ENCODE results near the gene AEBP1. TPM values are rescaled to one million over a fixed set of nuclear protein-coding genes. Genes with fewer than 3 reads are reported as not detected.

AEBP1 gene
- total RNA-seq, 1 donor from 2014 or later = 94.3 TPM

DNA sequence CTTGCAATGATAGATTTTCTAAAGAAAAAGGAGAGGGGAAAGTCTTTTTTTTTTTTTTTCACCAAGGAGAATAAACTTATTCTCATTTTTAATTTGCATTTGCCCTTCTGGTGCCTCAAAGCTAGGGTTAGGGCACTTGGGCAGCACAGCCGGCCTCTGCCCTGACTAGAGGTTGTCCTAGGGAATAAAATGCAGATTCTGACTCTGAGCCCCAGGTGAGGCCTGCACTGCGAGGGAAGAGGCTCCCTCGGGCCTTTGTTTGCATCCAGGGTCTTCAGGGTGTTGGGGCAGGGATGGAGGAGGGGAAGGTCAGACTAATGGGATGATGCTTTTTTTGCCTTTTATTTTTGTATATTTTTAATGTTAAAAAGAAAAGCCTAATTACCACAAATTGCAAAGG lies 29.1 kb downstream of the AEBP1 start:
- no peaks in the 10 kb centered on the region for H3K9me3 Mint-ChIP-seq
- H3K4me3 Mint-ChIP-seq = no peak overlapping the region
- no peak overlapping the region for H3K27ac Mint-ChIP-seq
- TF ChIP-seq, protein P1, sequence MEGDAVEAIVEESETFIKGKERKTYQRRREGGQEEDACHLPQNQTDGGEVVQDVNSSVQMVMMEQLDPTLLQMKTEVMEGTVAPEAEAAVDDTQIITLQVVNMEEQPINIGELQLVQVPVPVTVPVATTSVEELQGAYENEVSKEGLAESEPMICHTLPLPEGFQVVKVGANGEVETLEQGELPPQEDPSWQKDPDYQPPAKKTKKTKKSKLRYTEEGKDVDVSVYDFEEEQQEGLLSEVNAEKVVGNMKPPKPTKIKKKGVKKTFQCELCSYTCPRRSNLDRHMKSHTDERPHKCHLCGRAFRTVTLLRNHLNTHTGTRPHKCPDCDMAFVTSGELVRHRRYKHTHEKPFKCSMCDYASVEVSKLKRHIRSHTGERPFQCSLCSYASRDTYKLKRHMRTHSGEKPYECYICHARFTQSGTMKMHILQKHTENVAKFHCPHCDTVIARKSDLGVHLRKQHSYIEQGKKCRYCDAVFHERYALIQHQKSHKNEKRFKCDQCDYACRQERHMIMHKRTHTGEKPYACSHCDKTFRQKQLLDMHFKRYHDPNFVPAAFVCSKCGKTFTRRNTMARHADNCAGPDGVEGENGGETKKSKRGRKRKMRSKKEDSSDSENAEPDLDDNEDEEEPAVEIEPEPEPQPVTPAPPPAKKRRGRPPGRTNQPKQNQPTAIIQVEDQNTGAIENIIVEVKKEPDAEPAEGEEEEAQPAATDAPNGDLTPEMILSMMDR (IDR thresholded peaks at IDR 0.05; ENCODE audit: unreplicated experiment) = no peak
- no peaks in the 10 kb centered on the region for H3K36me3 Mint-ChIP-seq
- H3K4me1 Mint-ChIP-seq = peaks cover 17% of the 10 kb centered on the region
- H3K27me3 Mint-ChIP-seq (ENCODE audit: low read depth) = no peaks in the 10 kb centered on the region
- DNase-seq (ENCODE audit: low spot score in 2 of 2, unreplicated experiment in 2 of 2) = no peak

GRCh38 chr7:44134943-44135628 lies 30.9 kb downstream of the AEBP1 start:
- Mint-ChIP-seq H3K4me1 (peaks cover 17% of the 10 kb centered on the region), H3K27ac (no peak overlapping the region), H3K36me3 (no peaks in the 10 kb centered on the region), H3K4me3 (no peak overlapping the region), H3K9me3 (no peaks in the 10 kb centered on the region), H3K27me3 (ENCODE audit: low read depth) (no peaks in the 10 kb centered on the region)
- no peak for DNase-seq (ENCODE audit: low spot score in 2 of 2, unreplicated experiment in 2 of 2)
- TF ChIP-seq, protein P1 (IDR thresholded peaks at IDR 0.05; ENCODE audit: unreplicated experiment) = no peak

DNA sequence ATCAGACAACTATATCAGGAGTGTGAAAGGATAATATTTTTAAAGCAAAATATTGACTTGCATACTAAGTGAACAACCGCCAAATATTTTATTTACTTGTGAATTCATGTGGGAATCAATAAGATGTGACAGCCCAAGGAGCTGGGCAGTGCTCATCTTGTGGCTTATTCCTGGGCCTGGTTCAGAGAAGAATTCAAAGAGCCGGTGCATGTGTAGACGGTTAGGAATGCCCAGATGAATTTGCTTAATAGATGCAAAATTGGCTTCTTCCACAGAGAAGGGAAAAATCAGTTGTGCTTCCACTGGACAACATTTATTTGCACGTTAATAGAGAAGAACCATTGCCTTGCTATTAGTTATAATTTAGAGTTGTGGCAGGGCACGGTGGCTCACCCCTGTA lies 32.6 kb downstream of the AEBP1 start:
- Mint-ChIP-seq H3K9me3 (no peaks in the 10 kb centered on the region), H3K4me3 (no peak overlapping the region), H3K4me1 (peaks cover 17% of the 10 kb centered on the region), H3K36me3 (no peaks in the 10 kb centered on the region), H3K27ac (no peak overlapping the region), H3K27me3 (ENCODE audit: low read depth) (no peaks in the 10 kb centered on the region)
- DNase-seq (ENCODE audit: low spot score in 2 of 2, unreplicated experiment in 2 of 2) = no peak
- TF ChIP-seq, protein P1 (IDR thresholded peaks at IDR 0.05; ENCODE audit: unreplicated experiment) = no peak

DNA sequence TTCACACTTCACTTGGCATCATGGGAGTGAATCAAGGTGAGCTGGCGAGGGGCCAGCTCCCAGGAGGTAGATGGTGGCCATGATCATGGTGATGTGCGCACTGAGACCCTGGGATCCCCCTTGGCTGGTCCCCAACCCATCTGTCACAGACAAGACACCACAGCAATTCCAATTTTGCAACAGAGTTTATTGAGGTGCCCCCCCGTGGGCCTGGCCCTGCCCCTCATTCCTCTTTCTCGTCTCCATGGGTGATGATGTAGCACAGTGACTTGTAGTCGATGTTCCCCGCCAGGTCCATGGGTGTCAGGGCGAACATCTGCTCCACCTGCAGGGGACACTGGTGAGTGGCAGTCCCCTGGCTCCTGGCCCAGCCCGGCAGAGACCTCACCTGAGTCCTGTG lies 34.6 kb downstream of the AEBP1 start:
- Mint-ChIP-seq H3K36me3 (no peaks in the 10 kb centered on the region), H3K27me3 (ENCODE audit: low read depth) (peaks cover 4% of the 10 kb centered on the region), H3K27ac (no peak overlapping the region), H3K4me1 (peaks cover 6% of the 10 kb centered on the region), H3K9me3 (no peaks in the 10 kb centered on the region), H3K4me3 (no peak overlapping the region)
- DNase-seq (ENCODE audit: low spot score in 2 of 2, unreplicated experiment in 2 of 2) = no peak
- TF ChIP-seq, protein P1 (IDR thresholded peaks at IDR 0.05; ENCODE audit: unreplicated experiment) = no peak

- Mint-ChIP-seq H3K27me3 (ENCODE audit: low read depth) (peaks cover 11% of the 10 kb centered on the region), H3K9me3 (no peaks in the 10 kb centered on the region), H3K4me1 (peaks cover 6% of the 10 kb centered on the region), H3K4me3 (no peak overlapping the region), H3K36me3 (no peaks in the 10 kb centered on the region), H3K27ac (no peak overlapping the region)
- DNase-seq (ENCODE audit: low spot score in 2 of 2, unreplicated experiment in 2 of 2) = no peak
- TF ChIP-seq, protein P1 (IDR thresholded peaks at IDR 0.05; ENCODE audit: unreplicated experiment) = no peak
These were observed 35.3 kb downstream of the AEBP1 start for GRCh38 chr7:44139311-44140010.

Measured in mesothelial cell of epicardium (in vitro differentiated cells).